Thyroid gland (tissue), 4 donors: ENCODE results near the gene EFCAB7.

ENCODE experiments used
- POLR2A ChIP-seq, 2 donors: fragments of 450-650 bp; IDR thresholded peaks; one replicate each; pipeline ENCODE4 v1.6.1; 2017; ENCODE audit warnings: antibody characterized with exemption in 2 of 2, mild to moderate bottlenecking in 2 of 2, moderate library complexity in 1 of 2
- TF ChIP-seq, protein P1 (sequence below), 6 experiments: fragments of 200-600 bp in 3 of 6; fragments of 450-650 bp in 3 of 6; sonication (generic) in 3 of 6; IDR thresholded peaks; one replicate each; pipeline ENCODE4 v1.5.1; 2016 to 2019; ENCODE audit warnings: antibody characterized with exemption in 6 of 6, mild to moderate bottlenecking in 2 of 6, inconsistent platforms in 1 of 6, moderate library complexity in 1 of 6

DNA sequence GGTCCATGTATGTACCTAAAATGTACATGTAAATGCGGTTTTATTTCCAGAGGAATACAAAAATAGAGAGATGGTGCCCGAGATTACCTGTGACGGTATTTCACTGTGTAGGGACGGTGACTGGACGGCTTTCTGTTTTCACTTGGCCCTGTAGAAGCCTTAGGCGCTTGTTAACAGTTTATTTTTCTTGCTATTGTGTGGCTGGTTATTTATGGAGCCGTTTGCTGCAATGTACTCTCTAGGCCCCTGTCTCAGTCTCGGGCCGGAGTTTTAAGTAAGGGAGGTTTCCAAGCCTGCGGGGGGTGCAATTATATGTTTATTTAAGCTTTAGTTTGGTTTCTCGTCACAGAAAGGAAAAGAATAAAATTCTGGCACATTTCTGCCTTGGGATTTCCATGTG, 413 bp downstream of the EFCAB7 start:
- no peak for TF ChIP-seq POLR2A (IDR thresholded peaks at IDR 0.05)
- TF ChIP-seq, protein P1, sequence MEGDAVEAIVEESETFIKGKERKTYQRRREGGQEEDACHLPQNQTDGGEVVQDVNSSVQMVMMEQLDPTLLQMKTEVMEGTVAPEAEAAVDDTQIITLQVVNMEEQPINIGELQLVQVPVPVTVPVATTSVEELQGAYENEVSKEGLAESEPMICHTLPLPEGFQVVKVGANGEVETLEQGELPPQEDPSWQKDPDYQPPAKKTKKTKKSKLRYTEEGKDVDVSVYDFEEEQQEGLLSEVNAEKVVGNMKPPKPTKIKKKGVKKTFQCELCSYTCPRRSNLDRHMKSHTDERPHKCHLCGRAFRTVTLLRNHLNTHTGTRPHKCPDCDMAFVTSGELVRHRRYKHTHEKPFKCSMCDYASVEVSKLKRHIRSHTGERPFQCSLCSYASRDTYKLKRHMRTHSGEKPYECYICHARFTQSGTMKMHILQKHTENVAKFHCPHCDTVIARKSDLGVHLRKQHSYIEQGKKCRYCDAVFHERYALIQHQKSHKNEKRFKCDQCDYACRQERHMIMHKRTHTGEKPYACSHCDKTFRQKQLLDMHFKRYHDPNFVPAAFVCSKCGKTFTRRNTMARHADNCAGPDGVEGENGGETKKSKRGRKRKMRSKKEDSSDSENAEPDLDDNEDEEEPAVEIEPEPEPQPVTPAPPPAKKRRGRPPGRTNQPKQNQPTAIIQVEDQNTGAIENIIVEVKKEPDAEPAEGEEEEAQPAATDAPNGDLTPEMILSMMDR (IDR thresholded peaks at IDR 0.05) = no peak
